Measurements from ENCODE around the gene ABLIM2.

Gene ABLIM2

DNA sequence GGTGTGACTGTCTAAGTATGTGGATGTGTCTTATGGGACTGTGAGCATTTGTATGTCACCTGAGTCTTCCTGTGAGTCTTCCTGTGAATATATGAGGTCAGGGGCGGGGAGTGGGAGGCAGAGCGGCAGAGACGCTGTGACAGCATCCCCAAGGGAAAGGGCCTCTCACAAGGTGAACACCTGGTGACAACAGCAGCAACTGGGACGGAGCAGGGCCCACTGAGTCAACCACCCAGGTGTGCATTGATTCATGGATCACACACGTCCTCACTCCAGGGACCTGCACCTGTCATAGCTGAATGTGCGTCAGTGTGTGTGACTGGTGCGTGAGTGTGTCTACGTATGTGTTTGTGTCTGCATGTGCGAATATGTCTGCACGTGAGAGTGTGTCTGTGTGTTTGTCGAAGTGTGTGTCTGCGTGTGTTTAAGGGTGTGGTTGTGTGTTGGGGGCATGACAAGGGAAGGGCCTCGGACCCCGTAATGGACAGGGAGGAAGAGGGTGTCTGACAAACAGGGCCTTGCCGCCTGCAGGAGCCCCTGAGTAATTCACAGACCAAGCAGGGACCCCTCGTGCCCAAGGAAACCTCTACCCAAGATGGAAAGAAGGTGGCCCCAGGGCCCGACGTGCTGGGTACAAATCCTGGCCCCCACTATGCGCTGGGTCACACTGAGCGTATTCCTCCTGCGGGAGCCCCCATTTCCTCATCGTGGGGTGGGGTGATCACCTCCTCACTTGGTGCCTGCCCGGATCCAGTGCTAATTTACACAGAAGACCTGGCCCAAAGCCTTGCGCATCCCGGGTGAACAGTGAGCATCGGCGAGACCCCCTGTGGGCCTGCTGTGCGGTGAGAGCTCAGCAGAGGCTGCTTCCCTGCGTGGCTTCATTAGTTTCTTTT is 76.7 kb downstream of the ABLIM2 start:
- no peak for DNase-seq (ENCODE audit: low read depth in 1 of 2, low spot score in 1 of 2)
- TF ChIP-seq JUND (IDR thresholded peaks at IDR 0.05; ENCODE audit: low read depth) = no peak
- in situ Hi-C loops (cut with HindIII; ENCODE audit: low pct_unique_long_range_greater_than_20kb, low sequenced_read_pairs) = no loop called here

GRCh38 chr4:8081171-8081570 is 77.4 kb downstream of the ABLIM2 start:
- no peak for DNase-seq (ENCODE audit: low read depth in 1 of 2, low spot score in 1 of 2)
- in situ Hi-C loops (cut with HindIII; ENCODE audit: low pct_unique_long_range_greater_than_20kb, low sequenced_read_pairs) = no loop called here
- no peak for TF ChIP-seq JUND (IDR thresholded peaks at IDR 0.05; ENCODE audit: low read depth)

GRCh38 chr4:8080754-8081065 is 77.9 kb downstream of the ABLIM2 start:
- no peak for TF ChIP-seq JUND (IDR thresholded peaks at IDR 0.05; ENCODE audit: low read depth)
- in situ Hi-C loops (cut with HindIII; ENCODE audit: low pct_unique_long_range_greater_than_20kb, low sequenced_read_pairs) = no loop called here
- no peak for DNase-seq (ENCODE audit: low read depth in 1 of 2, low spot score in 1 of 2)

DNA sequence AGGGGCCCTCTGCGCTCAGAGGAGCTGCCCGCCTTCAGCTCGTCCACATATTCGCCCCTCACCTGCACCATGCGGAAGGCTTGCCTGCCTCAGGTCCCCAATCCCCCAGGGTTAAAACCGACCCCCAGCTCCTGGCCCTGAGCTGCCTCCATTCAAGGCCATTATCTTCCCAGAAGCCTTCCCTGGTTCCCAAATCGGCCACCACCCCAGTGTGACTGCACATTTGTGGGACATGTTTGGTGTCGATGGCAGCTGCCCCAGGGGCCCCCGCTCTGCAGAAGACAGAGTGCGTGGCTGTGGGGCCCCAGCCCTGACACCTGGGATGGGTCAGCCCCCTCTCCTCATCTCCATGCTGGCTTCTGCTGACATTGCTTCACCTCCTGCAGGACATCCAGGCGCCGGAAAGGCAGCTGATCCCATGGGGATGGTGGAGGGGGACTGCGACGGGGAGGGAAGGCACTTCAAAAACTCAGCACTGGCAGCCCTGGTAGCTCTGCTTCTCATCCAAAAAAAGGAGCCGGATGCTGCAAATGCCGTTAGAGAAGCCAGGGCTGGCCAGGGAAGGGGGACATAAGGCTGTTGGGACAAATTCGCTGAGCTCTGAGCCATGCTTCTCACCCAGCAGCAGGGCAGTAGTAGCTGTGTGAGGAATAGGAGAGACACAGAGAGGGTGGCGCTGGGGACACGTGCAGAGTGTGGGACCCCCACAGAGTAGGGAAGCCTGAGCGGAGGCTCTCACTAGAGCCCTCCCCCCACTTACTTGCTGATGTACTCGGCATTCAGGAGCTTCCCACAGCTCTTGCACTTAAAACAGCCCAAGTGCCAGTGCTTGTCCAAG is 78.5 kb downstream of the ABLIM2 start:
- in situ Hi-C loops (cut with HindIII; ENCODE audit: low pct_unique_long_range_greater_than_20kb, low sequenced_read_pairs) = no loop called here
- TF ChIP-seq JUND (IDR thresholded peaks at IDR 0.05; ENCODE audit: low read depth) = no peak
- no peak for DNase-seq (ENCODE audit: low read depth in 1 of 2, low spot score in 1 of 2)

GRCh38 chr4:8079031-8079885 is 79.4 kb downstream of the ABLIM2 start:
- in situ Hi-C loops (cut with HindIII; ENCODE audit: low pct_unique_long_range_greater_than_20kb, low sequenced_read_pairs) = no loop called here
- TF ChIP-seq JUND (IDR thresholded peaks at IDR 0.05; ENCODE audit: low read depth) = no peak
- no peak for DNase-seq (ENCODE audit: low read depth in 1 of 2, low spot score in 1 of 2)

DNA sequence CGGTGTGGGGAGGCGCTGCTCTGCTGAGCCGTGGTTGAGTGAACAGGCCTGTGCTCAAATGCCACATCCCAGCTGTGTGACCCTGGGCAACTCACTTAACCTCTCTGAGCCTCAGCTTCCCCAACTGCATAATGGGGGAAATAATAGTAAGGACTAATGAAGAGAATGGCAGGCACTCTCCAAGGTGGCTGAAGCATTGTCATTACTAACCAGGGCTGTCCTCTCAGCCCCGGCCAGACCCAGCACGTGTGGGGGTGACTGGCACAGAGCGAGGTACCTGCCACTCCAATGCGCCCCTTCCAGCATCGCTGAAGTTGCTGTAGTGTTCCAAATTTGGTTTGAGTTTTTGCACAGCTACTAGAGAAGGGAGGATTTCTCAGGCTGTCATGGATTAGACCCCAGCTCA is 80.0 kb downstream of the ABLIM2 start:
- DNase-seq (ENCODE audit: low read depth in 1 of 2, low spot score in 1 of 2) = no peak
- no peak for TF ChIP-seq JUND (IDR thresholded peaks at IDR 0.05; ENCODE audit: low read depth)
- in situ Hi-C loops (cut with HindIII; ENCODE audit: low pct_unique_long_range_greater_than_20kb, low sequenced_read_pairs) = no loop called here

DNA sequence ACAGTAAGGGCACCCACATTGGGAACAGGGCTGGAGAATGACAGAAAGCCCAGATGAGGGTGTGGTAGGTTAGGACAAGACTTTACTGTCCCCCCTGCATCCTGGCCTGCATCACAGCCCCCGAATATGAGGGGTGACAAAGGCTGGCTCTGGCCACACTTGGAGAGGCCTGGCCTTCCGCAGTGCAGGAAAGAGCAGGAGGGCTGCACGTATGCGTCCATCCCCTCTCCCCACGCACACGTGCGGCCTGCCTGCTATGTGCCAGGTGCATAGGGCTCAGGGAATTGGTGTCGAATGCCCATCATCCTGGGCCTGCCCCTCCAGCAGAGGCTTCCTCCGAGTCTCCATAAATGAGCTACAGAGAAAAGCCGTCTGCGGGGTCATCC is 80.5 kb downstream of the ABLIM2 start:
- DNase-seq (ENCODE audit: low read depth in 1 of 2, low spot score in 1 of 2) = no peak
- no peak for TF ChIP-seq JUND (IDR thresholded peaks at IDR 0.05; ENCODE audit: low read depth)
- in situ Hi-C loops (cut with HindIII; ENCODE audit: low pct_unique_long_range_greater_than_20kb, low sequenced_read_pairs) = no loop called here

DNA sequence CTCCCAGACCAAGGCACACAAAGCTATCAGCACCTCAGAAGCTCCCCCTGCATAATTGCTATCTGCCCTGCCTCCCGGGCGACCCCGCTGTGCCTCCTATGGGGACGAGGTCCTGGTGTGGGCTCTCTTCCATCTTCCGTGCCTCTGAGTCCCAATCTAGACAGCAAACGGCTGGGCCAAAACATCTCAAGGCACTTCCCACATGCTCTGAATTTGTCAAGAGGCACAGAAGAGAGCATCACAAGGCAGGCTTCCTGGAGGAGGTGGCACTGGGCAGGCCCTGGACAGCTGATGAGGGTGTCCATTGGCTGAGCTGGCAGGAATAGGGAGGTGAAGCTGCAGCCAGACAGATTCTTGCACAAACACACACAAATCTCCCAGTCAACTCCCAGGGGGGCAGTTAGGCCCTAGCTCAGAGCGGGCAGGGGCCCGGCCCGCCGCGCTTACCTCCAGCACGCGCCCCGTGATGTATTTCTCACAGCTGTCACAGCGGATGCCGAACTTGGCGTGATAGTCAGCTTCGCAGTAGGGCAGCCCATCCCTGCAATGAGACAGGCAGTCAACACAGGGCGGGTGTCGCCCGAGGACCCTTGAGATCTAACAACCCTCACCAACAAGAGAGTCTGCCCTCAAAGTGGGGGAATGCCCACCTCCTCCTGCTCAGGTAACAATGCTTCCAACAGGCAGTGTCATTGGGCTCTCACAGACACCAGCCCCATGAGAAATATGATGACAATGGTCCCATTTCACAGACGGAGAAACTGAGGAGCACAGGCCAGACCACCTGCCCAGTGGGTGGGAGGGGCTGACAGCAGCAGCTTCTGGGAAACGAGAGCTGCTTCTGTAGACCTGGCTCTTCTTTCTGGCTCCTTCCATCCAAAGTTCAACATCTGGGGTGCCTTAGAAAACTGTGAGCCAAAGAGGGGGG is 81.2 kb downstream of the ABLIM2 start:
- in situ Hi-C loops (cut with HindIII; ENCODE audit: low pct_unique_long_range_greater_than_20kb, low sequenced_read_pairs) = no loop called here
- TF ChIP-seq JUND (IDR thresholded peaks at IDR 0.05; ENCODE audit: low read depth) = no peak
- no peak for DNase-seq (ENCODE audit: low read depth in 1 of 2, low spot score in 1 of 2)

GRCh38 chr4:8076023-8076422 is 82.6 kb downstream of the ABLIM2 start:
- in situ Hi-C loops (cut with HindIII; ENCODE audit: low pct_unique_long_range_greater_than_20kb, low sequenced_read_pairs) = no loop called here
- no peak for DNase-seq (ENCODE audit: low read depth in 1 of 2, low spot score in 1 of 2)
- no peak for TF ChIP-seq JUND (IDR thresholded peaks at IDR 0.05; ENCODE audit: low read depth)

DNA sequence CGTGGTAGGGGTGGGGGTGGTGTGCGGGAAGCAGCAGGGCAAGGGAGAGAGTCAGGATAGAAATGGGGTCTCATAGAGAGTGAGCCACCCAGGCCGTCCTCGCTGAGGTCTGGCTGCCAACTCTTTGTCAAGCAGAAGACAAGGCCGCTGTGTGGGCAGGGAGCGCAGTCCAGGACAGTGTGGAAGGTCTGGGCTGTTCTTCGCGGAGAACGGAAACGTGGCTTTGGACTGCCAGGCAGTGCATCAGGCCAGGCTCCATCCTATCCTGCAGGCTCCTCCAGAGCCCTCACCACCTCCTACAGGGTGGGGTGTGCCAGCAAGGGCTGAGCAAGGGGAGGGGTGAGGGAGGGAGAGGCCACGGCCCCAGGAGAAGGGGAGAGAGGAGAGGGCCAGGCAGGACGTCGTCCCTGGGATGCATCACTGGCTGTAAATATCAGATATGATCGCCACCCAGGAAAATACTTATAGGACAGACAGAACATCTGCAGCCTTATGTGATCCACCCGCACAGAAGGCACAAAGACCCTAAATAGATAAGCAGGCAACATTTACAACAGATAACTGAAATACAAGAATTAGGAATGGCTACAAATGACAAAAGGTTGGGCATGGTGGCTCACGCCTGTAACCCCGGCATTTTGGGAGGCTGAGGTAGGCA is 85.3 kb downstream of the ABLIM2 start:
- in situ Hi-C loops (cut with HindIII; ENCODE audit: low pct_unique_long_range_greater_than_20kb, low sequenced_read_pairs) = no loop called here
- no peak for TF ChIP-seq JUND (IDR thresholded peaks at IDR 0.05; ENCODE audit: low read depth)
- DNase-seq (ENCODE audit: low read depth in 1 of 2, low spot score in 1 of 2) = no peak

GRCh38 chr4:8072235-8072968 is 86.2 kb downstream of the ABLIM2 start:
- no peak for TF ChIP-seq JUND (IDR thresholded peaks at IDR 0.05; ENCODE audit: low read depth)
- DNase-seq (ENCODE audit: low read depth in 1 of 2, low spot score in 1 of 2) = no peak
- in situ Hi-C loops (cut with HindIII; ENCODE audit: low pct_unique_long_range_greater_than_20kb, low sequenced_read_pairs) = no loop called here

All from T47D (cell line).